ENCODE data around the gene RNU1-4. TPM values are rescaled to one million over a fixed set of nuclear protein-coding genes. Genes with fewer than 3 reads are reported as not detected.

RNU1-4 gene
- total RNA-seq = under 0.01 TPM in 2 replicates

GRCh38 chr1:16740047-16740964 is at the start of gene RNU1-4:
Gene RNU1-4 (plus strand): TSS chr1:16740516.

Other genes starting within 250 kb of the RNU1-4 start
- gene RNU1-1, start 226.2 kb upstream of the RNU1-4 start, total RNA-seq = under 0.01 TPM in 2 replicates
- 23.8 and 51.3 TPM in 2 replicates for gene NBPF1, start 127.0 kb upstream of the RNU1-4 start, total RNA-seq
- gene RNU1-3, start 73.6 kb upstream of the RNU1-4 start, total RNA-seq = under 0.01 TPM in 2 replicates
- under 0.01 TPM in 2 replicates for gene RNU1-2, start 155.5 kb downstream of the RNU1-4 start, total RNA-seq
- 14.0 and 15.7 TPM in 2 replicates for gene CROCC, start 181.4 kb downstream of the RNU1-4 start, total RNA-seq
- 13.0 and 39.9 TPM in 2 replicates for gene MFAP2, start 240.1 kb downstream of the RNU1-4 start, total RNA-seq